ENCODE measurements around the gene SYNE1. TPM values are rescaled to one million over a fixed set of nuclear protein-coding genes. Genes with fewer than 3 reads are reported as not detected.
A peak's percentile ranks its signal among the peaks of the same experiment; 100 is the strongest.

SYNE1 gene
- total and polyA plus RNA-seq, 10 donors: 27.8 to 336 (median 247) TPM

GRCh38 chr6:152391179-152391880 is 245.8 kb downstream of the SYNE1 start:
- Histone ChIP-seq H3K4me3 (no peak overlapping the region), H3K9me3 (no peaks in the 10 kb centered on the region), H3K4me1 (no peaks in the 10 kb centered on the region), H3K27me3 (replicated peaks in 1 of 7) (no peaks in the 10 kb centered on the region), H3K36me3 (peaks cover 0 to 98% (median 6%) of the 10 kb centered on the region in 6 donors), H3K27ac (no peak overlapping the region)
- DNase-seq: no peak
- 81 to 94% (median 85%) methylated on average over 6 of the region's 6 CpGs for WGBS, 5 donors
- intact Hi-C loops (cut with DNase I; ENCODE audit: low total_unique reads): no loop called here
- TF ChIP-seq POLR2A (IDR thresholded peaks at IDR 0.05) (no peak), POLR2AphosphoS5 (IDR thresholded peaks at IDR 0.05) (no peak)
- TF ChIP-seq, protein P1, sequence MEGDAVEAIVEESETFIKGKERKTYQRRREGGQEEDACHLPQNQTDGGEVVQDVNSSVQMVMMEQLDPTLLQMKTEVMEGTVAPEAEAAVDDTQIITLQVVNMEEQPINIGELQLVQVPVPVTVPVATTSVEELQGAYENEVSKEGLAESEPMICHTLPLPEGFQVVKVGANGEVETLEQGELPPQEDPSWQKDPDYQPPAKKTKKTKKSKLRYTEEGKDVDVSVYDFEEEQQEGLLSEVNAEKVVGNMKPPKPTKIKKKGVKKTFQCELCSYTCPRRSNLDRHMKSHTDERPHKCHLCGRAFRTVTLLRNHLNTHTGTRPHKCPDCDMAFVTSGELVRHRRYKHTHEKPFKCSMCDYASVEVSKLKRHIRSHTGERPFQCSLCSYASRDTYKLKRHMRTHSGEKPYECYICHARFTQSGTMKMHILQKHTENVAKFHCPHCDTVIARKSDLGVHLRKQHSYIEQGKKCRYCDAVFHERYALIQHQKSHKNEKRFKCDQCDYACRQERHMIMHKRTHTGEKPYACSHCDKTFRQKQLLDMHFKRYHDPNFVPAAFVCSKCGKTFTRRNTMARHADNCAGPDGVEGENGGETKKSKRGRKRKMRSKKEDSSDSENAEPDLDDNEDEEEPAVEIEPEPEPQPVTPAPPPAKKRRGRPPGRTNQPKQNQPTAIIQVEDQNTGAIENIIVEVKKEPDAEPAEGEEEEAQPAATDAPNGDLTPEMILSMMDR (IDR thresholded peaks at IDR 0.05 in 8 of 11, conservative IDR thresholded peaks at IDR 0.05 in 3 of 11): no peak

GRCh38 chr6:152387091-152387490 is 250.1 kb downstream of the SYNE1 start:
- no peak for TF ChIP-seq POLR2AphosphoS5 (IDR thresholded peaks at IDR 0.05)
- TF ChIP-seq, protein P1 (IDR thresholded peaks at IDR 0.05 in 8 of 11, conservative IDR thresholded peaks at IDR 0.05 in 3 of 11): no peak
- TF ChIP-seq POLR2A (IDR thresholded peaks at IDR 0.05): no peak
- no peak overlapping the region for H3K27ac ChIP-seq
- no peaks in the 10 kb centered on the region for H3K9me3 ChIP-seq
- H3K4me3 ChIP-seq: no peak overlapping the region
- WGBS, 5 donors: 80 to 87% (median 85%) methylated on average over 6 of the region's 6 CpGs
- intact Hi-C loops (cut with DNase I; ENCODE audit: low total_unique reads): no loop called here
- no peaks in the 10 kb centered on the region for H3K4me1 ChIP-seq
- no peaks in the 10 kb centered on the region for H3K27me3 ChIP-seq (replicated peaks in 1 of 7)
- no peak for DNase-seq
- H3K36me3 ChIP-seq: peaks cover 0 to 94% (median 0%) of the 10 kb centered on the region in 6 donors

DNA sequence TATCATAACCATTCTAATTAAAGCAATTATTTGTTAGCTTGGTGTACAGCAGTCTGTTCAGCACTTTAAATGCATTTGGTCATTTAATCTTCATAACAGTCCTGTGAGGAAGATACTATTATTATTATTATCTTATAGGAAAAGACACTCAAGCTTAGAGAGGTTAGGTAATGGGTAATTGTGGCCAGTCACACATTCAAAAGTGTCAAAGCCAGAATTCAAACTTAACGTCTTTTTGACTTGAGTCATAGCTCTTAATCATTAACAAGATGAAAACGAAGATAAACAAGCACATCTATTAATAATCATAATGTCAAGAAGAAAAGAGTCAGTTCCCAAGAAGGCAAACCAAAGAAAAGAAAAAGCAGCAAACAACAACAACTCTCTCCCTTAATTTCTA is 251.0 kb downstream of the SYNE1 start:
- no peak for DNase-seq
- H3K36me3 ChIP-seq: peaks cover 0 to 89% (median 0%) of the 10 kb centered on the region in 6 donors
- intact Hi-C loops (cut with DNase I; ENCODE audit: low total_unique reads): no loop called here
- no peak overlapping the region for H3K4me3 ChIP-seq
- no peaks in the 10 kb centered on the region for H3K9me3 ChIP-seq
- H3K4me1 ChIP-seq: peaks cover 0 to 7% (median 0%) of the 10 kb centered on the region in 6 donors
- H3K27ac ChIP-seq: no peak overlapping the region
- WGBS, 5 donors: 45 to 68% (median 58%) methylated on average over 2 of the region's 2 CpGs
- no peaks in the 10 kb centered on the region for H3K27me3 ChIP-seq (replicated peaks in 1 of 7)
- no peak for TF ChIP-seq POLR2AphosphoS5 (IDR thresholded peaks at IDR 0.05)
- TF ChIP-seq, protein P1 (IDR thresholded peaks at IDR 0.05 in 8 of 11, conservative IDR thresholded peaks at IDR 0.05 in 3 of 11): no peak
- TF ChIP-seq POLR2A (IDR thresholded peaks at IDR 0.05): no peak

- intact Hi-C loops (cut with DNase I; ENCODE audit: low total_unique reads): no loop called here
- Histone ChIP-seq H3K4me3 (peak overlapping the region; percentile 1 to 54 (median 22)), H3K27ac (peak overlapping the region; percentile 44 to 86 (median 76)), H3K9me3 (no peaks in the 10 kb centered on the region), H3K4me1 (peaks cover 0 to 14% (median 0%) of the 10 kb centered on the region in 6 donors), H3K27me3 (replicated peaks in 1 of 7) (no peaks in the 10 kb centered on the region), H3K36me3 (peaks cover 0 to 54% (median 1%) of the 10 kb centered on the region in 6 donors)
- DNase-seq: no peak
- TF ChIP-seq, protein P1 (IDR thresholded peaks at IDR 0.05 in 8 of 11, conservative IDR thresholded peaks at IDR 0.05 in 3 of 11): no peak
- peak in 2 of 3 donors; percentile 76 to 88 for TF ChIP-seq POLR2AphosphoS5 (IDR thresholded peaks at IDR 0.05)
- peak in 1 of 3 donors; percentile 63 for TF ChIP-seq POLR2A (IDR thresholded peaks at IDR 0.05)
- 58 to 73% (median 69%) methylated on average over 16 to 17 of the region's 17 CpGs for WGBS, 5 donors
Measured at GRCh38 chr6:152380993-152381898, 255.9 kb downstream of the SYNE1 start.
